Panc1 (cell line): ENCODE measurements around the gene INPP5D. TPM values are rescaled to one million over a fixed set of nuclear protein-coding genes. Genes with fewer than 3 reads are reported as not detected.
"Not testable (repeated sequence)": the region's sequence is repeated elsewhere in the genome, so short reads cannot be mapped to it uniquely, and the experiment has no call there.

ENCODE experiments used
- ATAC-seq: fragments of 200-7000 bp; cut with Tn5 transposase; 2 replicates; pipeline ENCODE4 v1.9.1; 2020; ENCODE audit warnings: mild to moderate bottlenecking, moderate library complexity
- BruUV-seq: library from RNA; stranded (reverse); fragments of 400-500 nt; replicated peaks from 2 replicates; lab custom pipeline; 2021; lab: Mats Ljungman, UMichigan
- CTCF ChIA-PET: fragments of 300-600 bp; sonication (Branson Sonifier 250); formaldehyde crosslinking; loops from one replicate; lab custom pipeline; 2022; ENCODE audit warnings: antibody characterized with exemption; lab: Charles Lee
- POLR2A ChIA-PET: fragments of 300-600 bp; sonication (Branson Sonifier 250); formaldehyde crosslinking; loops from one replicate; lab custom pipeline; 2022; ENCODE audit warnings: antibody characterized with exemption; lab: Charles Lee
- DNase-seq: peaks from one replicate; pipeline ENCODE4 v3.0.0-alpha.2; 2010; ENCODE audit warnings: low read depth, low spot score
- H3K27ac ChIP-seq: 2 replicates; pipeline ENCODE4 v1.5.1; 2011; ENCODE audit warnings: mild to moderate bottlenecking, low read length, inconsistent platforms
- H3K27me3 ChIP-seq: fragments of 200-500 bp; sonication (Bioruptor generic); 2 replicates; pipeline ENCODE4 v1.6.0; 2014; ENCODE audit warnings: low read length, inconsistent platforms; ENCODE audit not compliant: control insufficient read depth, insufficient read depth
- H3K36me3 ChIP-seq: fragments of 200-500 bp; sonication (Bioruptor generic); 2 replicates; pipeline ENCODE4 v1.5.1; 2014; ENCODE audit warnings: inconsistent platforms, mild to moderate bottlenecking, low read length, moderate library complexity; ENCODE audit not compliant: control insufficient read depth, insufficient read depth
- H3K4me1 ChIP-seq: 2 replicates; pipeline ENCODE4 v1.5.1; 2011; ENCODE audit warnings: inconsistent platforms, mild to moderate bottlenecking, low read length, moderate library complexity; ENCODE audit not compliant: control insufficient read depth, insufficient read depth
- H3K4me3 ChIP-seq, 2 experiments: 2 replicates each; pipeline ENCODE4 v1.5.1; 2011 to 2012; ENCODE audit warnings: low read depth in 2 of 2, low read length in 2 of 2, mild to moderate bottlenecking in 2 of 2, inconsistent platforms in 1 of 2, moderate library complexity in 1 of 2
- H3K9me3 ChIP-seq: fragments of 200-500 bp; sonication (Bioruptor generic); 2 replicates; pipeline ENCODE4 v1.5.1; 2014; ENCODE audit warnings: low read depth, mild to moderate bottlenecking, inconsistent platforms, low read length, moderate library complexity; ENCODE audit not compliant: control insufficient read depth, insufficient read depth
- POLR2AphosphoS5 ChIP-seq: IDR thresholded peaks from 2 replicates; pipeline ENCODE4 v1.6.1; 2012; ENCODE audit warnings: mild to moderate bottlenecking, low read depth, low read length, moderate library complexity
- SIN3A ChIP-seq: IDR thresholded peaks from 2 replicates; pipeline ENCODE4 v1.6.1; 2012; ENCODE audit warnings: low read depth, mild to moderate bottlenecking, low read length, moderate library complexity, borderline replicate concordance; ENCODE audit not compliant: insufficient read depth
- TCF7L2 ChIP-seq: IDR thresholded peaks from 2 replicates; pipeline ENCODE4 v1.6.1; 2011; ENCODE audit warnings: mild to moderate bottlenecking, low read depth, low read length, inconsistent platforms
- in situ Hi-C: cut with HindIII; loops from 2 replicates; pipeline ENCODE4 v1.10.0; 2016; ENCODE audit warnings: low sequenced_read_pairs, low pct_unique_long_range_greater_than_20kb
- intact Hi-C: fragments of 100-400 bp; cut with micrococcal nuclease; formaldehyde crosslinking; loops from one replicate; pipeline ENCODE4 v1.10.0; 2022; ENCODE audit not compliant: unreplicated experiment
- total RNA-seq: library from RNA; stranded (reverse); gene quantifications from one replicate; pipeline ENCODE4 v1.2.1, GENCODE V29; 2021; ENCODE audit not compliant: unreplicated experiment
- TF ChIP-seq, protein P1 (sequence below), 2 experiments: IDR thresholded peaks; 2 replicates each; pipeline ENCODE4 v1.6.1; 2011 to 2012; ENCODE audit warnings: low read depth in 2 of 2, control low read depth in 1 of 2, low read length in 1 of 2, mild to moderate bottlenecking in 1 of 2, moderate library complexity in 1 of 2; ENCODE audit not compliant: insufficient read depth in 1 of 2
- TF ChIP-seq, protein P2 (sequence below): fragments of 450-650 bp; IDR thresholded peaks from 2 replicates; pipeline ENCODE4 v1.5.1; 2017; ENCODE audit warnings: mild to moderate bottlenecking

INPP5D gene
- total RNA-seq, 1 experiment from 2014 or later: 0.39 TPM

- H3K9me3 ChIP-seq: no peaks in the 10 kb centered on the region
- no peak overlapping the region for H3K27ac ChIP-seq
- in situ Hi-C loops: no loop called here
- no peaks in the 10 kb centered on the region for H3K36me3 ChIP-seq
- TF ChIP-seq SIN3A (no peak), POLR2AphosphoS5 (no peak), TCF7L2 (no peak)
- TF ChIP-seq, protein P1, sequence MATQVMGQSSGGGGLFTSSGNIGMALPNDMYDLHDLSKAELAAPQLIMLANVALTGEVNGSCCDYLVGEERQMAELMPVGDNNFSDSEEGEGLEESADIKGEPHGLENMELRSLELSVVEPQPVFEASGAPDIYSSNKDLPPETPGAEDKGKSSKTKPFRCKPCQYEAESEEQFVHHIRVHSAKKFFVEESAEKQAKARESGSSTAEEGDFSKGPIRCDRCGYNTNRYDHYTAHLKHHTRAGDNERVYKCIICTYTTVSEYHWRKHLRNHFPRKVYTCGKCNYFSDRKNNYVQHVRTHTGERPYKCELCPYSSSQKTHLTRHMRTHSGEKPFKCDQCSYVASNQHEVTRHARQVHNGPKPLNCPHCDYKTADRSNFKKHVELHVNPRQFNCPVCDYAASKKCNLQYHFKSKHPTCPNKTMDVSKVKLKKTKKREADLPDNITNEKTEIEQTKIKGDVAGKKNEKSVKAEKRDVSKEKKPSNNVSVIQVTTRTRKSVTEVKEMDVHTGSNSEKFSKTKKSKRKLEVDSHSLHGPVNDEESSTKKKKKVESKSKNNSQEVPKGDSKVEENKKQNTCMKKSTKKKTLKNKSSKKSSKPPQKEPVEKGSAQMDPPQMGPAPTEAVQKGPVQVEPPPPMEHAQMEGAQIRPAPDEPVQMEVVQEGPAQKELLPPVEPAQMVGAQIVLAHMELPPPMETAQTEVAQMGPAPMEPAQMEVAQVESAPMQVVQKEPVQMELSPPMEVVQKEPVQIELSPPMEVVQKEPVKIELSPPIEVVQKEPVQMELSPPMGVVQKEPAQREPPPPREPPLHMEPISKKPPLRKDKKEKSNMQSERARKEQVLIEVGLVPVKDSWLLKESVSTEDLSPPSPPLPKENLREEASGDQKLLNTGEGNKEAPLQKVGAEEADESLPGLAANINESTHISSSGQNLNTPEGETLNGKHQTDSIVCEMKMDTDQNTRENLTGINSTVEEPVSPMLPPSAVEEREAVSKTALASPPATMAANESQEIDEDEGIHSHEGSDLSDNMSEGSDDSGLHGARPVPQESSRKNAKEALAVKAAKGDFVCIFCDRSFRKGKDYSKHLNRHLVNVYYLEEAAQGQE (IDR thresholded peaks at IDR 0.05; ENCODE audit: insufficient read depth in 1 of 2, low read depth in 2 of 2, low read length in 1 of 2): no peak
- TF ChIP-seq, protein P2, sequence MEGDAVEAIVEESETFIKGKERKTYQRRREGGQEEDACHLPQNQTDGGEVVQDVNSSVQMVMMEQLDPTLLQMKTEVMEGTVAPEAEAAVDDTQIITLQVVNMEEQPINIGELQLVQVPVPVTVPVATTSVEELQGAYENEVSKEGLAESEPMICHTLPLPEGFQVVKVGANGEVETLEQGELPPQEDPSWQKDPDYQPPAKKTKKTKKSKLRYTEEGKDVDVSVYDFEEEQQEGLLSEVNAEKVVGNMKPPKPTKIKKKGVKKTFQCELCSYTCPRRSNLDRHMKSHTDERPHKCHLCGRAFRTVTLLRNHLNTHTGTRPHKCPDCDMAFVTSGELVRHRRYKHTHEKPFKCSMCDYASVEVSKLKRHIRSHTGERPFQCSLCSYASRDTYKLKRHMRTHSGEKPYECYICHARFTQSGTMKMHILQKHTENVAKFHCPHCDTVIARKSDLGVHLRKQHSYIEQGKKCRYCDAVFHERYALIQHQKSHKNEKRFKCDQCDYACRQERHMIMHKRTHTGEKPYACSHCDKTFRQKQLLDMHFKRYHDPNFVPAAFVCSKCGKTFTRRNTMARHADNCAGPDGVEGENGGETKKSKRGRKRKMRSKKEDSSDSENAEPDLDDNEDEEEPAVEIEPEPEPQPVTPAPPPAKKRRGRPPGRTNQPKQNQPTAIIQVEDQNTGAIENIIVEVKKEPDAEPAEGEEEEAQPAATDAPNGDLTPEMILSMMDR: no peak
- no peaks in the 10 kb centered on the region for H3K4me1 ChIP-seq
- DNase-seq (no peak), ATAC-seq (no peak)
- H3K27me3 ChIP-seq: no peaks in the 10 kb centered on the region
- POLR2A ChIA-PET: no interaction called here
- CTCF ChIA-PET: interaction anchor here (0.6 kb wide), 1 partner anchor 1406 kb away, joined by 3 read pairs; no protein-coding TSS in a partner anchor
- no peak overlapping the region for H3K4me3 ChIP-seq
- no TSS peak for BruUV-seq
- intact Hi-C loops: no loop called here
These were observed 126.7 kb downstream of the INPP5D start for GRCh38 chr2:233186851-233187250.

DNA sequence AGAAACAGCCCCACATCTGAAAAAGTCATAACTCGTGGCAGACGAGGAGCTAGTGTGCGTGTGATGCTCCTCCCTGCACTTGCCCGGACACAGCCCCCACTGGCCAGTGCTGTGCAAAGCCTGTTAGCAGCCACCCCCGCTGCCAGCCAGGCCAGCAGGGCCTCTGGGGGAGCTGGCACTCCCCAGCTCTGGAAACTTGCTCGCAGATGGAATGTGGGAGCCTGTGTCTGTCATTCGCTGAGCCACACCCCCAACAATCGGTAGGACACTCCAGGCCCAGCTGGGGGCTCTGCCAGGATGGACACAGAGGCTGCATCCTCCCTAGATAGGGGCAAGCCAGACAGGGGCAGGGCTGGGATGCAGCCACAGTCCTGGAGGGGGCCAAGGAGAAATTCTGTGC lies 128.9 kb downstream of the INPP5D start:
- peak; percentile 44; the same call in 1 of the 2 replicates for ATAC-seq

GRCh38 chr2:233191016-233191415 lies 130.9 kb downstream of the INPP5D start:
- H3K27ac ChIP-seq, DNase-seq, POLR2A ChIA-PET, intact Hi-C loops, in situ Hi-C loops, H3K9me3 ChIP-seq, ATAC-seq, CTCF ChIA-PET, BruUV-seq, H3K4me3 ChIP-seq, H3K4me1 ChIP-seq, H3K27me3 ChIP-seq, H3K36me3 ChIP-seq: not testable (repeated sequence)

More for the DNA sequence above, 128.9 kb downstream of the INPP5D start:
- Histone ChIP-seq H3K9me3 (no peaks in the 10 kb centered on the region), H3K4me3 (no peak overlapping the region), H3K4me1 (no peaks in the 10 kb centered on the region), H3K27ac (no peak overlapping the region), H3K36me3 (no peaks in the 10 kb centered on the region), H3K27me3 (no peaks in the 10 kb centered on the region)
- DNase-seq: no peak
- CTCF ChIA-PET: no interaction called here
- intact Hi-C loops: no loop called here
- no TSS peak for BruUV-seq
- TF ChIP-seq POLR2AphosphoS5: no peak
- no peak for TF ChIP-seq SIN3A
- TF ChIP-seq, protein P2: no peak
- no peak for TF ChIP-seq TCF7L2
- TF ChIP-seq, protein P1 (IDR thresholded peaks at IDR 0.05; ENCODE audit: insufficient read depth in 1 of 2, low read depth in 2 of 2, low read length in 1 of 2): no peak
- in situ Hi-C loops: no loop called here
- POLR2A ChIA-PET: no interaction called here
